Mucosa of descending colon (tissue), 3 donors: ENCODE measurements around the gene RMC1. TPM values are rescaled to one million over a fixed set of nuclear protein-coding genes. Genes with fewer than 3 reads are reported as not detected.
"Not testable (repeated sequence)": the region's sequence is repeated elsewhere in the genome, so short reads cannot be mapped to it uniquely, and the experiment has no call there.

ENCODE experiments used
- ATAC-seq: fragments of 200-7000 bp; cut with Tn5 transposase; one replicate; pipeline ENCODE4 v1.9.1; 2020; ENCODE audit warnings: mild to moderate bottlenecking, moderate library complexity
- DNase-seq, 3 donors: peaks; one replicate each; pipeline ENCODE4 v3.0.0-alpha.2; 2020
- H3K36me3 ChIP-seq: fragments of 200-600 bp; one replicate; pipeline ENCODE4 v1.8.0; 2021; ENCODE audit warnings: low read depth, mild to moderate bottlenecking
- H3K4me1 ChIP-seq: fragments of 200-600 bp; one replicate; pipeline ENCODE4 v1.8.0; 2021; ENCODE audit warnings: low read depth, mild to moderate bottlenecking
- H3K4me3 ChIP-seq: fragments of 200-600 bp; one replicate; pipeline ENCODE4 v1.8.0; 2021; ENCODE audit warnings: mild to moderate bottlenecking
- H3K9me3 ChIP-seq: fragments of 200-600 bp; one replicate; pipeline ENCODE4 v1.8.0; 2021; ENCODE audit warnings: mild to moderate bottlenecking
- CTCF ChIP-seq: fragments of 200-600 bp; IDR thresholded peaks from one replicate; pipeline ENCODE4 v1.8.0; 2022; ENCODE audit warnings: antibody characterized with exemption, mild to moderate bottlenecking
- intact Hi-C, 2 donors: fragments of 100-400 bp; cut with DNase I in 1 of 2; cut with micrococcal nuclease in 1 of 2; formaldehyde crosslinking; loops; one replicate each; pipeline versions ENCODE4 v1.11.0 to v1.11.1; 2022; cut with DNase I, micrococcal nuclease
- total RNA-seq, 3 donors: library from RNA; stranded (reverse); fragmentation: NEBNext Ultra II Directional in 2 of 3; extraction: Animal tissue kit (Norgen Biotek cat#: 25700) in 2 of 3; gene quantifications; one replicate each; pipeline versions ENCODE4 v1.2.1 to v1.2.4, GENCODE V29; 2021 to 2023
- donor health status: DM: no; HTN: no; CAD: no; lungs with moderate emphysema.
- donor health status: DM: no; HTN: no; CAD: no.
- donor health status: DM: no; HTN: yes; CAD: no.

RMC1 gene
- total RNA-seq, 3 donors from 2014 or later: 30.4 to 33.5 (median 30.5) TPM

GRCh38 chr18:23501626-23502025 is 1.7 kb upstream of the RMC1 start:
- no peak for TF ChIP-seq CTCF
- Histone ChIP-seq H3K9me3 (no peaks in the 10 kb centered on the region), H3K36me3 (no peaks in the 10 kb centered on the region), H3K4me1 (peaks cover 15% of the 10 kb centered on the region), H3K4me3 (no peak overlapping the region)
- intact Hi-C loops: no loop called here
- DNase-seq: no peak
- ATAC-seq: no peak

DNA sequence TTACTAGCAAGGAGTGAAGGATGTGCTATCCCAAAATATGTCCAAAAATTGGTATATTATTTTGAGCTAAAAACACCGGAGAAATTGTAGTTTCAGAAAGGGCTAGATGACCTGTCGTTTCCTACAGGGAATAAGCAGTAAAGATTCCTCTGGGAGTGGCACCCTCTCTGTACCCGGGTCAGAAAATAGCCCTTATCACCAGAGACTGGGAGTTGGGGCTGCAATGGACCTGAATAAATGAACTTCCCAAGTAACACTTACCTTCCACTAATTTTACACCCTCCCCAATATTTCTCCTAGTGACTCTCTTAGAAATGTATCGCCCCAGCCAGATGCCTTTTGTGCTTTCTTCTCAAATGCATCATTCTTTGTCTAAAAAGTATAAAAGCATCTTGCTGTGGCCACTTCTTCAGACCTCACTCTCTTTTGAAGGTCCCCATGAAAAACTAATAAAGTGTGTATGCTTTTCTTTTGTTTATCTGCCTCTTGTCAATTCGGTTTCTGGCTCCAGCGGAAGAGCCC is 734 bp upstream of the RMC1 start:
- ATAC-seq (no peak), DNase-seq (no peak)
- peak overlapping the region; percentile 97 for H3K4me3 ChIP-seq
- H3K9me3 ChIP-seq: no peaks in the 10 kb centered on the region
- no peak for TF ChIP-seq CTCF
- intact Hi-C loops: no loop called here
- peaks cover 15% of the 10 kb centered on the region for H3K4me1 ChIP-seq
- no peaks in the 10 kb centered on the region for H3K36me3 ChIP-seq

DNA sequence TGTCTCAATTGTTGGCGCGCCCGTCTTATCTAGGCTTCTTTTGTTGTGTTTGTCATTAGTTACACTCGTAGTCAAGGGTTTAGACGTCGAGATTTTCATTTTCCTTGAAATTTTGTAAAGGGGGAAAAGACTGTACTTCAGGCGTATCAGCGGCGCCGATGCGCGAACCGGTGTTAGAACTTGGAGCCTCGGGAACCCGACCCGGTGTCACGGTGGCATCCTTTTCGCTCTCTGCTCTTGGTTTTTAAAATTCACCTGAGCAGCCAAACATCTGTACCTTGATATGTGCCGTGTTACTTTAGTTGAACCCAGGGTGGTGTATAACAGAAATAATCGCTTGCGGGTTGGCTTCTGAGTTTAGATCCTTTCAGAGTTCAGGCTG is 643 bp downstream of the RMC1 start:
- no peak for TF ChIP-seq CTCF
- Histone ChIP-seq H3K4me1 (peaks cover 15% of the 10 kb centered on the region), H3K36me3 (no peaks in the 10 kb centered on the region), H3K9me3 (no peaks in the 10 kb centered on the region), H3K4me3 (peak overlapping the region; percentile 97)
- no peak for ATAC-seq
- intact Hi-C loops: no loop called here
- no peak for DNase-seq

DNA sequence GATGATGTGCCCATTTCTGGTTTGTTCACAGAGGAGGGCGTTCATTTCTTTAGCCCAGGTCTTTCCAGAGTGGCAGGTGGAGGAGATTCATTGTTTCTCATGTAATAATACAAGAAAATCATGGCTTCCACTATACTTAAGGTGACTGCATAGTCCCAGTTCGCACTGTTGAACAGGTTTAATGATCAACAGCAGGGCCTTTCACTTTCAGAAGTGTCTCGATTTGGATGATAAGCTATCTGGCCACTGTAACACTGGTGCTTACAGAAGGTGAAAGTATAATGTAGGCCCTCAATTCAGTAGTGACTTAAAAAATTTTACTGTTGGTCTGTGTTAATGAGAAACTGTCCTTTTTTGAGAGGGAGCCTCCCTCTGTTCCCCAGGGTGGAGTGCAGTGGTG is 1.4 kb downstream of the RMC1 start:
- Histone ChIP-seq H3K9me3 (no peaks in the 10 kb centered on the region), H3K4me1 (peaks cover 15% of the 10 kb centered on the region), H3K36me3 (no peaks in the 10 kb centered on the region), H3K4me3 (no peak overlapping the region)
- no peak for TF ChIP-seq CTCF
- ATAC-seq (peak; percentile 14), DNase-seq (no peak)
- intact Hi-C loops: no loop called here

- Histone ChIP-seq H3K4me3 (no peak overlapping the region), H3K36me3 (no peaks in the 10 kb centered on the region), H3K9me3 (no peaks in the 10 kb centered on the region), H3K4me1 (peaks cover 15% of the 10 kb centered on the region)
- intact Hi-C loops: no loop called here
- no peak for TF ChIP-seq CTCF
- ATAC-seq (no peak), DNase-seq (no peak)
Measured at GRCh38 chr18:23506393-23506792, 3.1 kb downstream of the RMC1 start.

DNA sequence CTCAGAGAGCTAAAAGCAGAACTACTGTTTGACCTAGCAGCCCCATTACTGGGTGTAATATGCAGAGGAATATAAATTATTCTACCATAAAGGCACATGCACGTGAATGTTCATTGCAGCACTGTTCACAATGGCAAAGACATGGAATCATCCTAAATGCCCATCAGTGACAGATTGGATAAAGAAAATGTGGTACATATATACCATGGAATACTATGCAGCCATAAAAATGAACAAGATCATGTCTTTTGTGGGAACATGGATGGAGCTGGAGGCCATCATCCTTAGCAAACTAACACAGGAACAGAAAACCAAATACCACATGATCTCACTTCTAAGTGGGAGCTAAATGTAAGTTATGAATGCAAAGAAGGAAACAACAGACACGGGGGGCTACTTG is 7.6 kb downstream of the RMC1 start:
- DNase-seq, H3K4me3 ChIP-seq, H3K4me1 ChIP-seq, intact Hi-C loops, H3K9me3 ChIP-seq, H3K36me3 ChIP-seq, ATAC-seq: not testable (repeated sequence)

- intact Hi-C loops, H3K4me3 ChIP-seq, ATAC-seq, H3K4me1 ChIP-seq, DNase-seq, H3K36me3 ChIP-seq, H3K9me3 ChIP-seq: not testable (repeated sequence)
Measured at GRCh38 chr18:23512216-23512615, 8.9 kb downstream of the RMC1 start.
